GM18499 (cell line): ENCODE measurements around the gene BMAL2.

Experiments
- ATAC-seq: cut with Tn5 transposase; IDR thresholded peaks from one replicate; pipeline ENCODE4 v1.9.1; 2021; ENCODE audit warnings: moderate number of reproducible peaks; ENCODE audit not compliant: insufficient read depth, unreplicated experiment

The BMAL2 gene, protein sequence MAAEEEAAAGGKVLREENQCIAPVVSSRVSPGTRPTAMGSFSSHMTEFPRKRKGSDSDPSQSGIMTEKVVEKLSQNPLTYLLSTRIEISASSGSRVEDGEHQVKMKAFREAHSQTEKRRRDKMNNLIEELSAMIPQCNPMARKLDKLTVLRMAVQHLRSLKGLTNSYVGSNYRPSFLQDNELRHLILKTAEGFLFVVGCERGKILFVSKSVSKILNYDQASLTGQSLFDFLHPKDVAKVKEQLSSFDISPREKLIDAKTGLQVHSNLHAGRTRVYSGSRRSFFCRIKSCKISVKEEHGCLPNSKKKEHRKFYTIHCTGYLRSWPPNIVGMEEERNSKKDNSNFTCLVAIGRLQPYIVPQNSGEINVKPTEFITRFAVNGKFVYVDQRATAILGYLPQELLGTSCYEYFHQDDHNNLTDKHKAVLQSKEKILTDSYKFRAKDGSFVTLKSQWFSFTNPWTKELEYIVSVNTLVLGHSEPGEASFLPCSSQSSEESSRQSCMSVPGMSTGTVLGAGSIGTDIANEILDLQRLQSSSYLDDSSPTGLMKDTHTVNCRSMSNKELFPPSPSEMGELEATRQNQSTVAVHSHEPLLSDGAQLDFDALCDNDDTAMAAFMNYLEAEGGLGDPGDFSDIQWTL

DNA sequence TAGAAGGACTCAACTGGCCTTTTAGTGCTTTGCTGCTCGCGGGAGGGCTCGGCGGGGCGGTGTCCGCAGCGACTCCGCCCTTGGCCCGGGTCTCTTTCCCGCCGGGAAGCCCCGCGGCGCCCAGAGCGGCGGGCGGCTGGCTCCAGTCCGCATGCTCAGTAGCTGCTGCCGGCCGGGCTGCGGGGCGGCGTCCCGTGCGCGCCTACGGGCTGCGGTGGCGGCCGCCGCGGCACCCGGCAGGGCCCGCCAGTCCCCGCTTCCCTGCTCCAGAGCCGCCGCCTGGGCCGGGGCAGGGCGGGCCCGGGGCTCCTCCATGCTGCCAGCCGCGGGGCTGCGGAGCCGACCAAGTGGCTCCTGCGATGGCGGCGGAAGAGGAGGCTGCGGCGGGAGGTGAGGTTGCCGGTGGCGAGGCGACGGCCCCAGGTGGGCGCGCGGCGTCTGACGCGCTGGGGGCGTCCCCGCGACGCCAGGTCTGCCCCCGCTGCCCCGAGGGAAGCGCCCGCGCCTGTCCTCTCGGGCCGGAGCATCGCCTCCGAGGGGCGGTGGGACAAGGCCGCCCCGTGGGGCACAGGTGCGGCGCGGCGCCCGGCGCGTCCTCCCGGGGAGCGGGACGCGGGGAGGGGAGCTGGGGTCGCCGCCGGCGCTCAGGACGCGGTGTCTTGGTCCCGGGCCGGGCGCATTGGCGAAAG is at the start of gene BMAL2:
Gene BMAL2 (plus strand): TSS at position 123 of the 689 bp plus-strand sequence. CDS start 237 bp downstream, at position 360.
- no peak for ATAC-seq

DNA sequence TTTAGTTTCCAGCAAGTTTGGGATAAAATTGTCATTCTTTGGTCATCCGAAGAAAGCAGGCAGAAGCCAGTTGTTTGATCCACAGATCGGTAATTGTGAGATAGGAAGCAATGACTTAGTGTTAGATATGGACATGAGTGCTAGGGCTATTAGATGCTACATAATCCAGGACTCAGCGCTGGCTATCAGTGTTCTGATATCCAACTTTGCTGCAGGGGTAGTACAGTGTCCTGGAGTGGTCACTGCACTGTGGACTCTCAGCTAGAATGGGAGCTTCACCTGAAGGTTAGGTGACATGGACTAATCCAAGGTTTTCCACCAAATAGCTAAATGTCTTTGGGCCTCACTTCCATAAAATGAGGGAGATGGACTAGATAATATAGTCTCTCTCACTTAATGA is 48.6 kb upstream of the BMAL2 start:
- no peak for ATAC-seq

DNA sequence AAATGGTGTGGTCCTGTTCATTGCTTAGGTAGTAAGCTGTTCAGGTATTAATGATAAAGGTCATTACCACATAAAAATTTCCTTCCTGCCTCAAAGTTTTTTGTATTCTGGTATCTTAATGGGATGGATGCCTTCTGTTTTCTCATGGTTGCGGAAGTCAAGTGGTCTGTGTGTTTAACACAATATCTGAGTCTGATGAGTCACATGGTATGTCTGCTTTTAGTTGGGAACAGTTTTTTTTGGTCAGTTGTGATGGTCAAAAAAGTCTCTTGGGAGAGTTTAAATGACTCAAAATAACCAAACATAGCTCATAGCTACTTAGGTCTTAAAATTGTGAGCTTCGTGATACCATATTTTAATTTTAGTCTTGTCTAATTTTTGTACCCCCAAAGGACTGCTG is 47.9 kb upstream of the BMAL2 start:
- peak; percentile 78 for ATAC-seq

DNA sequence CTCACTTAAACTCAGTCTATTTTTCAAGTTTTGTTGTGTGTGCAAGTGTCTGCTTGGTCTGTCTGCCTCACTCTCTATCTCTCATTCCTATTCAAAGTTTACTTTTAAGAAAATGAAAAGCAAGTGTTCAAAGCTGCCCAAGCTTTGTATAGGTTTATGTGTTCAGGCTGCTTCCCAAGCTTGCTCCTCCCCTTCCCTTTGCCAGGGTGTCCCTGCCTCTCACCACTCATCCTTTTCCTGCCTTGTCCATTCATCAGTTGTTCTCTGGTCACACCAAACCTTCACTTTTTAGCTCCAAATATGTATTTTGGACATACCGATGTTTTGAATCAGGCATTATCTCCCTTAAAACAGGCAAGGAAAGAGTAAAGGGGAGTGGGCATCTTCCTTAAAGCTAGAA is 47.2 kb upstream of the BMAL2 start:
- ATAC-seq: no peak

DNA sequence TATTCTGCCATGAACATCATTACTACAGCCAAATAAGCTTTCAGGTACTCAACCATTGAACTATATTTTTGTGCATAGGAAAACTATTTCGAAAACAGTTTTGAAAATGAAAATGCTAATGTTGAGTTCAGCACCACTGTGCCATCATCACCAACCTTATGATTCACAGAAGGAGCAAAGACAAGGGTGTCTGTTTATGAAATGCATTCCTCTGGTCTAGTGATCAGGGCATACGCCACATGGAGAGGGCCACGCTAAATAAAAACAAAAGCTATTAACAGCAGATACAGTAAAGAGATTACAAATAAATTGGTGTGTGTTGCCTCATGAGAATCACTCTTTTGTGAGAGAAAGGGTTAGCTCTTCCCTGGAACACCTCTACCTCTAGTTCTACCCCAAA is 43.2 kb upstream of the BMAL2 start:
- no peak for ATAC-seq

DNA sequence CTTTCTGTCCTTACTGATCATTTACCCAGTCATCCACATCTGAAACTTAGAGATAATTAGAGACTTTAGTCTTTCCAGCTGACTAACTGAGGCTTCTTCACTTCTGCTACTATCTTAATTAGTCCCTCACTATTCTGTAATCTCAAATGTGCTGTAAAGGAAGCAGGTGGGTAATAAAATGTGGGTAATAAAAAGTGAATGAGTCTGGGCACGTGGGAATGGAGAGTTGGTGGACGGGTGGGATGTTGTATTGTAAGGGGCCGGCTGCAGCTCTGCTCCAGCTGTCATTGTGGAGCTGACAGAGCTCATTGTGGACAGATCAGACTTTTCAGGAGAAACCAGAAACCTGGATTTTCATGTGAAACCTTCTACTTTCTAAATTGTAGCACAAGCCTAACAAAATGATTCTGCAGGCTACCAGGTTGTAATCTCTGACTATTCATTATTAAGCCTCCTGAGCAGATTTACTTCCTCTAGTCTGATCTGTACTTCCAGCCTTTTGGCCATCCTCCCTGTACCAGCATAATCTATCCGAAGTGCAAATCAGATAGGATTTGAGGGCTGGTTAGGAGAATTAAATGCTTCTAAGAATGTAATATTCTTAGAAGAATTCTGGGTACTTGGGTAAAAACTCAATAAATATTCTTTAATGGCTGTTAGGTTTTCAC is 42.0 kb upstream of the BMAL2 start:
- no peak for ATAC-seq

DNA sequence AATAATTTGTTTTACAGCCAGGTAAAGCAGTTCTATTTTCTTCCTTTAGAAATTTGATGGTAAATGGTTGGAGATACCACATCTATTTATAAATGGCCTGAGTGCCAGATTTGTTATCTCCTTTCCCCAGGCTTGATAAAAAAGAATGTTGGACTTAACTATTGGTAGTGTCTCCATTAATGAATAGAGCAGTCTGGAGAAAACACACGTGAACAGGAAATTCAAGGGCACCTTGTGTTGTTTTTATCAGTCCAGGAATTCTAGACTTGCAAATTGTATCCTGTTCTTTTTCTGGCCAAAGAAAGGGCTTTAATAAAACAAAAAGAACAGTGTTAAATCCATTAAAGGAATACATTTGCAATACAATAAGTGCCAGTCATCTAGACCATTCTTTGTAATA is 40.8 kb upstream of the BMAL2 start:
- no peak for ATAC-seq

DNA sequence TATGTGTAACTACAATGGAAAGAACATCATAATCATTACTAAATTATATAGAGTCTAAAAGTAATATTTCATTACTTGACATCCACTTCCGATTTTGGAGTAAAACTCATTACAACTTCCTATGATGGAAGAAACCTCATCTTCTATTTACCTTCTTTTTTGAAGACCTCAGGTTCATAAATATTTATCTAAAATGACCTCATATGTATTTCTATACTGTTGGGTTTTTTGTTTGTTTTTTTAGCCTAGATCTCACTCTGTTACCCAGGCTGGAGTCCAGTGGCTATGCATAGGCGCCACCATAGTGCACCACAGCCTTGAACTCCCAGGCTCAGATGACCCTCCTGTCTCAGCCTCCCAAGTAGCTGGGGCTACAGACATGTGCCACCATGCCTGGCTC is 39.9 kb upstream of the BMAL2 start:
- ATAC-seq: no peak

DNA sequence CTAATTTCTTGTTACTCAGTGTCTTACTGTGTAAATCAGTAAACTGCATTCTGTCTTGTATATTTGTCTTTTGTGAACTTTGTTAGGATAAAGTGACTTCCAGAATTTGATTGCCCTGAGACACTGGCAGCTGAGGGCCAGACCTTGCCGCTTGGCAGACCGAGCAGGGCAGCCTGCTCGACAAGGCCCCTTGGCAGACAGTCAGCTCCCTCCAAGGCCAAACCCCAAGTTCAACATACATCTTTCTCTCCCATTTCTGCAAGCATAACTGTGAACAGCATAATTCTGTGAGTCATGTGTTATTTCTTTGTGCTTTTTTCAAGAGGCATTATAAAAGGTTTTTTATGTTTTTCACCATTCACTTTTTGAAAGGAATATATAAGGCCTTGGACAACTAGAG is 39.2 kb upstream of the BMAL2 start:
- ATAC-seq: no peak

DNA sequence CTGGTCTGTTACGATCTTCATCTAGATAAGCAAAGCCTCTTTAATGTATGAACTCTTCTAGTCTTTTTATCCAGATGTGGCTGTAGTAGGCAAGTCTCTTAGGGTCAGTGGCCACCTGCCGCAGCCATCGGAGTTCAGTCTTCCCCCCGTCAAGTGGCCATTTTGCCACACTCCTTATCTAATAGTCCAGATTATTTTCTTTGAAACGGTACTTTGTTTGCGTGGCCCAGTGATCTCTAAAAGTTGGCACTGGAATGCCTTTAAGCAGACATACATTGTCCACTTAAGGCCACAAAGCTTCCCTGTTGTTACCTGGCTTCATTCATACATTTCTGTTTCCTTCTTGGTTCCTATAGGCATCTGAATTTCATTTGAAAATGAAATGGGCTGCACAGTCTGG is 36.0 kb upstream of the BMAL2 start:
- no peak for ATAC-seq

DNA sequence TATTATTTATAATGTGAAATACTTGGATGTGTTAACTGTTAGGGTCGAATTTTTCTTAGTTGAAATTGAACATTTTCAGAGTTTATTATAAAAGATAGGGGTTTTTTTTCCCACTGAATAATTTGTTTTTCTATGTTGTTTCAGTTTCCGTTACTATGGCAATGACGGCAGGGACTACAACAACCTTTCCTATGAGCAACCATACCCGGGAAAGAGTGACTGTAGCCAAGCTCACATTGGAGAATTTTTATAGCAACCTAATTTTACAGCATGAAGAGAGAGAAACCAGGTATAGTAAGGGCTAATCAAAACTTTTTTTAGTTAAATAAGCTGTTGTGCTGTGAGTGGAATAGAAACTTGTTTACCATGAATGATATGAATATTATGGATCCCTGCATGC is 35.1 kb upstream of the BMAL2 start:
- no peak for ATAC-seq

DNA sequence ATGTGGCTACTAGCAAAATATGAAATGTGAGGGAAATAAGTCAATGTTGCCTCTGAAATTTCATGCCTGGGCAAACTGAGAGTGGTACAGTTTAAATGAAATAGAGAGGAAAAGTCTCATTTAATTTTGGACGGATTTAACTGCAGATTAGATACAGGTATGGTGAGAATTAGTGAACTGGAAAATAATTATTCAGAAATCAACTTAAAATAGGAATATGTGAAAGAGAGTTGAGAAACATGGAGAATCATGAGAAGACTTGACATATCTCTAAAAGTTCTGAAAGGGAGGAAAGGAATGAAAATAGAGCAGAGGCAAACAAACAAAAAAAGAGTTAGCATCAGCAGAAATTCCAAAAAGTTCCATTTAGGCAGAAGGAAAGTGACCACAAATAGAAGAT is 33.5 kb upstream of the BMAL2 start:
- no peak for ATAC-seq

DNA sequence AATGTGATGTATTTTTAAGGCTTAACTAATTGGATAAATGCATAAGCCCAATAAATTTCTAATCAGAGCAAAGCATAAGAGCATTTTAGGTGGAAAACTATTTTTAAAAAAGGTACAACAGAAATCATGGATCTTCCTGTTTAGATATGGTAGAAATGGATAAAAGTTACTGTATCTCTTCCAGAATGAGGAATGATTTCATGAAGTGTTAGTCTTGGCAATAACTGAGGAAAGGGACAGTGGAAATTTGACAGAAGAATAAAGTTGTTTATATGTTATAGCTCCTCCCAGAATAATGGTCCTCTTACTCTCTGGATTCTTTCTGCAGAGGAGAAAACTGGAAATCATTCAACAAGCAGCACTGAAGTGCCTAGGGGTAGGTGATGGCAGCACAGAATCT is 32.4 kb upstream of the BMAL2 start:
- ATAC-seq: no peak

DNA sequence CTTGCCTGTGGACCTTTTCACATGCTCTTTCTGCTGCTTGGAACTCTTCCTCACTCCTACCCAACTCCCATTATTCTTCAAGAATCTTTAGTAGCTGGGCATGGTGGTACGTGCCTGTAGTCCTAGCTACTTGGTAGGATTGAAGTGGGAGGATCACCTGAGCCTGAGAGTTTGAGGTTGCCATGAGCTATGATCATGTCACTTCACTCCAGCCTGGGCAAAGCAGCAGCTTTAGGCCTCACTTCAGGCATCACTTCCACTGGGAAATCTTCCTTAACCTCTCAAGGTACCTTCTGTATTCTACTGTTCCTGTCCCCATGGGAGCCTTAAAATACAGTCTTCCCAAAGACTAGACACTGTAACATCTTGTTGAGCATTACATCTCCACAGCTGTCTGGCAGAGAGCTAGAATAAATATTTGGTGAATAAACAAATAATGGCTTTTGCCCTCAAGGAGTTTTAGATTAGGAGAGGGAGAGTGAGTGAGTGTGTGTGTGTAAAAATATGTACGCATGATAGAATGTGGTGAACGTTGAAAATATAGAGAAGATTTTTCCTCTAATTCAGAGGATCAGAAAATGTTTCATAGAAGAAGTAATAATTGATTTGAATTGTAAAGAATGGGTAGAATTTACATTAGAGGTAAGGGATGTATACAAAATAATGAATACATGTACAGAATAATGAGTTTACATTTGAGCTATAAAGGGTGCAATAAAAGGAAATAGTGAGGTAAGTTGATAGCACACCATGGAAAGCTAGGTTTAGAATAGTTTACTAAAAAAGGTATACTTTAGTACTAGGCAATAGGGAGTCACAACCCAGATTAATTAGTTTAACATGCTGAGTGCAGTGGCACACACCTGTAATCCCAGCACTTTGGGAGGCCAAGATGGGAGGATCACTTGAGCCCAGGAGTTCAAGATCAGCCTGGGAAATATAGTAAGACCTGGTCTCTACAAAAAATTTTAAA is 29.2 kb upstream of the BMAL2 start:
- ATAC-seq: no peak

DNA sequence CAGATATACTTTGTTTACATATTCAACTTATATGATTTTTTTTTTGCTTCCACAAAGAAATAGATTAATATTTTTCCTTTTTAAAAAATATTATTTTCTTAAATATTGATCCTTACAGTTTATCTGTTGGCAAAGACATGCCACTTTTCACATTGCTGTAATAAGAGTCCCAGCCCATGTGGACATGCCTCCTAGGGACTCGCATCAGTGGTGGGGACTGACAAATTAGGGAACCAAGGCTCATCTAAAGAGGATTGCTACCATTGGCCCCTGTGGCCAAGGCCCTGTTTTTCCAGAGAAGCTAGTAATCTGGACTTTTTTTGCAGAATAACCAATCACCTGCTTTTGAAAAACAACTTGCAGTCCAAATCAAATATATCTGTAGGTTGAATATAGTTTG is 27.8 kb upstream of the BMAL2 start:
- no peak for ATAC-seq

DNA sequence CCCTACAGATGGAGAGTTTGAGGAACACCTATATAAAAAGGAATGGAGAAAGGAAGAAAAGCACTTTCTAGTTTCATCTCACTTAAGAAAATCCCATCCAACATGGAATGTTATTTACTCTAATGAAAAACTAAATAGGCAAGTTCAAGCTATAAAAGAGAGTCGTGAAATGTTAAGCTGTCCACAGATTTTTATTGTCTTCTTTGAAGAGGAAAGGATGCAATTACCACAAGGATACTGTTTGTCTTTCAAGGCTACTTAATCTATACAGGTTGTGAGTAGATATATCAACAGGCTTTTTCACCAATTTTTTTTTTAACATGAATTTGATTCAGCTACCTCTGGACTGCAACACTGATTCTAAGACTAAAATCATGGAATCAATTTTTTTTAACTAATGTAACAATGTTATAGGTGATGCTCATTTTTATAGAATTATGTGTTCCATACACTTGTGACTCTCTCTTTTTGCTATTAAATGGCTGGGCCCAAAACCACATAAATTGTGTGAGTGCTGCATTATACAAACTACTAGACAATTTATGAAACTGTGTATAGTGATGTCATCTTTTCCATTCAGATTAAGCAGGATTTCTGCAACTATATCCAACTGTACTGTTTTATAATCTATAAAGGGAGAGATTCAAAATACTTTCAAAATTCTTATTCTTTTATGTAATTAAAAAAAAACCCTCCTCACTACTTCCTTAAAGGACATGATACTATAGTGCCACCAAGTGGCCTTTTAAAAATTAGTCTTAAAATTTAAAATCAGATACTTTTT is 26.8 kb upstream of the BMAL2 start:
- ATAC-seq: no peak

DNA sequence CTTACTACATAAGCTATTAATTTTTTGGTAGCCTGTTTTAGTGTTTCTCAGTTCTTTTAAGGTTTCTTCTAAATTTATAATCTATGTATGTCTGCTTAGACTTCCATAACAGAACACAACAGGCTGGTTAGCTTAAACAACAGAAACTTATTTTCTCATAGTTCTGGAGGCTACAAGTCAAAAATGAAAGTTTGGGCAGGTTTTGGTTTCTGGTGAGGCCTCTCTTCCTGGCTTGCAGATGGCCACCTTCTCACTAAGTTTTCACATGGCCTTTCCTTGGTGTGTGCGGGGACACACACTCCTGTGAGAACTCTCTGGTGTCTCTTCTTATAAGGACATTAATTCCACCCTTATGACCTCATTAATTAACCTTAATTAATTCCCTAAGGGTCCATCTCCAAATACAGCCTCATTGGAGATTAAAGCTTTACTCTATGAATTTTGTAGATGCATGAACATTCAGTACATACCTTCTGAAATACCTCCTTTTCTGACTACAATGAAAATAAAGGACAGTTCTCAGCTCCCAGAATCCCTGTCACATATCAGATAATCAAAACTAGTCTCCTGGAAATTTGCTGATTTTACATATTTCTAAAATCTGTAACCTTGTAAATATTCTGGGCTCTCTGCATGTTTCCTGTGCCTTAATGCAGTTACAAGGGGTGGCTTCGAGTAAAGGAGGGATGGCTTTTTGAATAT is 23.2 kb upstream of the BMAL2 start:
- no peak for ATAC-seq

DNA sequence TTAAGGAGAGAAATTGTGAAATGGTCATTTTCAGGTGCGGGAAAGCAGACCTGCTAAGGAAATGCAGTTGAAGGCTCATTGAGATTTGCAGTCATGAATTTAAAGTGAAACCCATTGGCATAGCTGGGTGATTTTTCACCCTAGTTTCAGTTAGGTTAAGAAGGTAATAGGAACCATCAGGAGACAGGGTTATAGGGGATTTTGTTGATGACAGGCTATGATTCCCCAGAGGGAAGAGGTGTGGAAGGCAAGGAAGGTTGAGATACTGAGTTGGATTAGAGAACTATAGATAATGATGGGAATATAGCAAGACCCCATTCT is 22.7 kb upstream of the BMAL2 start:
- ATAC-seq: no peak

DNA sequence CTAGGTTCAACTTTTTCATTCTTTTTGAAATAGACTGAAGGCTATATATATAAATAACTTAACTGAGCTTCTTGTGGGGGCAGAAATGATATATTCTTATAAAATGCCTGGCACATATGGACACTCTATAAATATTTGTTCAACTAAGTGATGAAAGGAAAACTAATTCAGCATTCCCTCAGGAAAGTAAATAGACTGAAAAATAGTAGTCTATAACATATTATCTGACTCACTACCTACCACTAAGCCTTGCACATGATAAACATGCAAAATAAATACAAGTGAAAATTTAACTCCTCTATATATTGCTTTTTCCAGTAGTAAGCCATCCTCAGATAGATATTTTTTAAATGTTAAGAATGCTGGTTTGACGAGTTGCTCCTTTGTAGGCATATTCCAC is 15.7 kb upstream of the BMAL2 start:
- no peak for ATAC-seq
